ES-I3 (cell line): ENCODE measurements around the gene USP12.
"Not testable (repeated sequence)": the region's sequence is repeated elsewhere in the genome, so short reads cannot be mapped to it uniquely, and the experiment has no call there.

ENCODE experiments used
- H3K36me3 ChIP-seq: 2 replicates; pipeline ENCODE4 v1.6.1; 2013; ENCODE audit warnings: mild to moderate bottlenecking, low read length, control low read depth, moderate library complexity; ENCODE audit not compliant: insufficient read depth
- H3K4me1 ChIP-seq: 2 replicates; pipeline ENCODE4 v1.6.1; 2013; ENCODE audit warnings: mild to moderate bottlenecking, control low read depth, low read length; ENCODE audit not compliant: insufficient read depth
- H3K9ac ChIP-seq: 2 replicates; pipeline ENCODE4 v1.6.1; 2013; ENCODE audit warnings: low read depth, mild to moderate bottlenecking, low read length, moderate library complexity
- H3K9me3 ChIP-seq: 2 replicates; pipeline ENCODE4 v1.6.1; 2013; ENCODE audit warnings: mild to moderate bottlenecking, low read length, moderate library complexity; ENCODE audit not compliant: control insufficient read depth, insufficient read depth

The USP12 gene

GRCh38 chr13:27130979-27131623 is 40.5 kb downstream of the USP12 start:
- Histone ChIP-seq H3K36me3 (no peaks in the 10 kb centered on the region), H3K9ac (no peak overlapping the region), H3K9me3 (peaks cover 14% of the 10 kb centered on the region), H3K4me1 (no peaks in the 10 kb centered on the region; the same call in 1 of the 2 replicates)

GRCh38 chr13:27130223-27130978 is 41.2 kb downstream of the USP12 start:
- Histone ChIP-seq H3K9ac (no peak overlapping the region), H3K4me1 (no peaks in the 10 kb centered on the region; the same call in 1 of the 2 replicates), H3K36me3 (no peaks in the 10 kb centered on the region), H3K9me3 (peaks cover 17% of the 10 kb centered on the region)

- Histone ChIP-seq H3K36me3 (no peaks in the 10 kb centered on the region), H3K9me3 (peaks cover 26% of the 10 kb centered on the region), H3K9ac (no peak overlapping the region), H3K4me1 (no peaks in the 10 kb centered on the region; the same call in 1 of the 2 replicates)
Measured at GRCh38 chr13:27128825-27129627, 42.6 kb downstream of the USP12 start.

GRCh38 chr13:27126859-27127258 is 44.8 kb downstream of the USP12 start:
- Histone ChIP-seq H3K9ac (no peak overlapping the region), H3K4me1 (no peaks in the 10 kb centered on the region; the same call in 1 of the 2 replicates), H3K36me3 (no peaks in the 10 kb centered on the region; the same call in 1 of the 2 replicates), H3K9me3 (peaks cover 34% of the 10 kb centered on the region)

- H3K4me1 ChIP-seq: peaks cover 5% of the 10 kb centered on the region
- H3K9me3 ChIP-seq: peaks cover 32% of the 10 kb centered on the region
- H3K36me3 ChIP-seq: no peaks in the 10 kb centered on the region; the same call in 1 of the 2 replicates
Measured at GRCh38 chr13:27125357-27126282, 46.0 kb downstream of the USP12 start.

GRCh38 chr13:27124571-27124970 is 47.0 kb downstream of the USP12 start:
- peaks cover 5% of the 10 kb centered on the region for H3K4me1 ChIP-seq
- no peak overlapping the region for H3K9ac ChIP-seq
- H3K9me3 ChIP-seq: peaks cover 24% of the 10 kb centered on the region
- no peaks in the 10 kb centered on the region; the same call in 1 of the 2 replicates for H3K36me3 ChIP-seq

More at GRCh38 chr13:27125357-27126282, 46.0 kb downstream of the USP12 start:
- H3K9ac ChIP-seq: no peak overlapping the region

- not testable (repeated sequence) for H3K36me3 ChIP-seq, H3K4me1 ChIP-seq, H3K9ac ChIP-seq
- H3K9me3 ChIP-seq: peaks cover 19% of the 10 kb centered on the region
Measured at GRCh38 chr13:27123445-27123844, 48.2 kb downstream of the USP12 start.

- Histone ChIP-seq H3K36me3 (no peaks in the 10 kb centered on the region; the same call in 1 of the 2 replicates), H3K4me1 (peaks cover 5% of the 10 kb centered on the region), H3K9me3 (peaks cover 19% of the 10 kb centered on the region), H3K9ac (no peak overlapping the region)
Measured at GRCh38 chr13:27122036-27122435, 49.6 kb downstream of the USP12 start.

GRCh38 chr13:27120811-27121210 is 50.8 kb downstream of the USP12 start:
- Histone ChIP-seq H3K4me1 (peaks cover 5% of the 10 kb centered on the region), H3K36me3 (no peaks in the 10 kb centered on the region; the same call in 1 of the 2 replicates), H3K9ac (no peak overlapping the region), H3K9me3 (peaks cover 19% of the 10 kb centered on the region)

GRCh38 chr13:27120011-27120410 is 51.6 kb downstream of the USP12 start:
- no peak overlapping the region for H3K9ac ChIP-seq
- H3K9me3 ChIP-seq: peaks cover 14% of the 10 kb centered on the region
- peaks cover 5% of the 10 kb centered on the region for H3K4me1 ChIP-seq
- no peaks in the 10 kb centered on the region; the same call in 1 of the 2 replicates for H3K36me3 ChIP-seq

GRCh38 chr13:27118428-27119054 is 53.1 kb downstream of the USP12 start:
- H3K9ac ChIP-seq: no peak overlapping the region
- peaks cover 5% of the 10 kb centered on the region for H3K4me1 ChIP-seq
- H3K36me3 ChIP-seq: peaks cover 2% of the 10 kb centered on the region
- H3K9me3 ChIP-seq: peaks cover 6% of the 10 kb centered on the region; the same call in 1 of the 2 replicates

- Histone ChIP-seq H3K36me3 (peaks cover 5% of the 10 kb centered on the region; the same call in 1 of the 2 replicates), H3K9me3 (peaks cover under 1% of the 10 kb centered on the region; the same call in 1 of the 2 replicates), H3K4me1 (peaks cover 5% of the 10 kb centered on the region), H3K9ac (no peak overlapping the region)
Measured at GRCh38 chr13:27117952-27118351, 53.7 kb downstream of the USP12 start.

- H3K4me1 ChIP-seq: peaks cover 5% of the 10 kb centered on the region
- H3K36me3 ChIP-seq: peaks cover 5% of the 10 kb centered on the region; the same call in 1 of the 2 replicates
- H3K9me3 ChIP-seq: no peaks in the 10 kb centered on the region
- H3K9ac ChIP-seq: no peak overlapping the region
Measured at GRCh38 chr13:27117158-27117557, 54.5 kb downstream of the USP12 start.
